ENCODE measurements around the gene FAM124B.

GRCh38 chr2:224405412-224405811, 3.5 kb upstream of the FAM124B start:
- TF ChIP-seq, protein P1, sequence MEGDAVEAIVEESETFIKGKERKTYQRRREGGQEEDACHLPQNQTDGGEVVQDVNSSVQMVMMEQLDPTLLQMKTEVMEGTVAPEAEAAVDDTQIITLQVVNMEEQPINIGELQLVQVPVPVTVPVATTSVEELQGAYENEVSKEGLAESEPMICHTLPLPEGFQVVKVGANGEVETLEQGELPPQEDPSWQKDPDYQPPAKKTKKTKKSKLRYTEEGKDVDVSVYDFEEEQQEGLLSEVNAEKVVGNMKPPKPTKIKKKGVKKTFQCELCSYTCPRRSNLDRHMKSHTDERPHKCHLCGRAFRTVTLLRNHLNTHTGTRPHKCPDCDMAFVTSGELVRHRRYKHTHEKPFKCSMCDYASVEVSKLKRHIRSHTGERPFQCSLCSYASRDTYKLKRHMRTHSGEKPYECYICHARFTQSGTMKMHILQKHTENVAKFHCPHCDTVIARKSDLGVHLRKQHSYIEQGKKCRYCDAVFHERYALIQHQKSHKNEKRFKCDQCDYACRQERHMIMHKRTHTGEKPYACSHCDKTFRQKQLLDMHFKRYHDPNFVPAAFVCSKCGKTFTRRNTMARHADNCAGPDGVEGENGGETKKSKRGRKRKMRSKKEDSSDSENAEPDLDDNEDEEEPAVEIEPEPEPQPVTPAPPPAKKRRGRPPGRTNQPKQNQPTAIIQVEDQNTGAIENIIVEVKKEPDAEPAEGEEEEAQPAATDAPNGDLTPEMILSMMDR (IDR thresholded peaks at IDR 0.05): no peak
- TF ChIP-seq POLR2A (IDR thresholded peaks at IDR 0.05) (no peak), POLR2AphosphoS5 (IDR thresholded peaks at IDR 0.05) (no peak)

All from breast epithelium (tissue), 3 donors.